Measurements from ENCODE around the gene JPH2. TPM values are rescaled to one million over a fixed set of nuclear protein-coding genes. Genes with fewer than 3 reads are reported as not detected.

Gene JPH2
- total RNA-seq, 1 donor = 50.5 TPM

GRCh38 chr20:44231193-44231592 is 44.2 kb upstream of the JPH2 start:
- TF ChIP-seq CTCF (IDR thresholded peaks at IDR 0.05; ENCODE audit: insufficient read depth, low read depth, low read length) = no peak
- no peak overlapping the region for H3K4me3 ChIP-seq (ENCODE audit: low read depth, low read length)
- DNase-seq (ENCODE audit: low read depth) = no peak

GRCh38 chr20:44228465-44229258 is 41.7 kb upstream of the JPH2 start:
- no peak overlapping the region for H3K4me3 ChIP-seq (ENCODE audit: low read depth, low read length)
- no peak for TF ChIP-seq CTCF (IDR thresholded peaks at IDR 0.05; ENCODE audit: insufficient read depth, low read depth, low read length)
- no peak for DNase-seq (ENCODE audit: low read depth)

- TF ChIP-seq CTCF (IDR thresholded peaks at IDR 0.05; ENCODE audit: insufficient read depth, low read depth, low read length) = no peak
- DNase-seq (ENCODE audit: low read depth) = no peak
- no peak overlapping the region for H3K4me3 ChIP-seq (ENCODE audit: low read depth, low read length)
These were observed 37.6 kb upstream of the JPH2 start for GRCh38 chr20:44224637-44225036.

- no peak overlapping the region for H3K4me3 ChIP-seq (ENCODE audit: low read depth, low read length)
These were observed 36.7 kb upstream of the JPH2 start for GRCh38 chr20:44223721-44224120.

GRCh38 chr20:44222633-44223368 is 35.8 kb upstream of the JPH2 start:
- no peak for DNase-seq (ENCODE audit: low read depth)
- no peak for TF ChIP-seq CTCF (IDR thresholded peaks at IDR 0.05; ENCODE audit: insufficient read depth, low read depth, low read length)
- no peak overlapping the region for H3K4me3 ChIP-seq (ENCODE audit: low read depth, low read length)

More at GRCh38 chr20:44223721-44224120, 36.7 kb upstream of the JPH2 start:
- no peak for DNase-seq (ENCODE audit: low read depth)
- no peak for TF ChIP-seq CTCF (IDR thresholded peaks at IDR 0.05; ENCODE audit: insufficient read depth, low read depth, low read length)

- no peak overlapping the region for H3K4me3 ChIP-seq (ENCODE audit: low read depth, low read length)
- TF ChIP-seq CTCF (IDR thresholded peaks at IDR 0.05; ENCODE audit: insufficient read depth, low read depth, low read length) = no peak
- no peak for DNase-seq (ENCODE audit: low read depth)
These were observed 35.0 kb upstream of the JPH2 start for GRCh38 chr20:44222027-44222426.

All from fibroblast of villous mesenchyme (primary cell).